Hepatocyte (in vitro differentiated cells): ENCODE measurements around the gene ROBO4.

Experiments
- CTCF ChIP-seq: fragments of 200-600 bp; sonication (generic); IDR thresholded peaks from 2 replicates; pipeline ENCODE4 v1.5.1; 2016; ENCODE audit warnings: antibody characterized with exemption, mild to moderate bottlenecking; ENCODE audit not compliant: poor library complexity
- EZH2 ChIP-seq: fragments of 200-600 bp; sonication (generic); IDR thresholded peaks from 2 replicates; pipeline ENCODE4 v1.6.1; 2016; ENCODE audit warnings: antibody characterized with exemption, mild to moderate bottlenecking, borderline replicate concordance
- EZH2phosphoT487 ChIP-seq: fragments of 200-600 bp; sonication (generic); IDR thresholded peaks from one replicate; pipeline ENCODE4 v1.6.1; 2018; ENCODE audit warnings: antibody characterized with exemption, mild to moderate bottlenecking, low read depth, moderate library complexity; ENCODE audit not compliant: unreplicated experiment, severe bottlenecking

GRCh38 chr11:124872280-124872679 is 25.4 kb downstream of the ROBO4 start:
- TF ChIP-seq CTCF = no peak
- TF ChIP-seq EZH2 = no peak
- TF ChIP-seq EZH2phosphoT487 = no peak
